DND-41 (cell line): Measurements from ENCODE around the gene MARS1.

Experiments
- ATAC-seq: fragments of 200-7000 bp; cut with Tn5 transposase; 3 replicates; pipeline ENCODE4 v1.9.1; 2021; ENCODE audit warnings: low read depth; ENCODE audit not compliant: insufficient read depth
- DNase-seq: peaks from one replicate; pipeline ENCODE4 v3.0.0-alpha.2; 2020
- H2AFZ ChIP-seq: 2 replicates; pipeline ENCODE4 v1.6.0; 2012; ENCODE audit warnings: low read depth, low read length
- H3K27ac ChIP-seq: 2 replicates; pipeline ENCODE4 v1.5.1; 2012; ENCODE audit warnings: low read length, inconsistent platforms
- H3K27me3 ChIP-seq: fragments of 200-600 bp; sonication (generic); 2 replicates; pipeline ENCODE4 v1.6.0; 2012; ENCODE audit warnings: low read length, mild to moderate bottlenecking, inconsistent platforms; ENCODE audit not compliant: insufficient read depth, poor library complexity
- H3K36me3 ChIP-seq: 2 replicates; pipeline ENCODE4 v1.5.1; 2012; ENCODE audit warnings: low read length, inconsistent platforms; ENCODE audit not compliant: insufficient read depth
- H3K4me1 ChIP-seq: 2 replicates; pipeline ENCODE4 v1.5.1; 2012; ENCODE audit warnings: mild to moderate bottlenecking, low read length; ENCODE audit not compliant: insufficient read depth
- H3K4me2 ChIP-seq: 2 replicates; pipeline ENCODE4 v1.6.0; 2012; ENCODE audit warnings: mild to moderate bottlenecking, moderate library complexity, low read length, inconsistent platforms; ENCODE audit not compliant: insufficient read depth
- H3K4me3 ChIP-seq, 2 experiments: fragments of 200-600 bp in 1 of 2; shearing (Covaris generic) in 1 of 2; 2 replicates each; pipeline ENCODE4 v1.5.1; 2012 to 2016; ENCODE audit warnings: inconsistent platforms in 2 of 2, low read length in 2 of 2, mild to moderate bottlenecking in 2 of 2, low read depth in 1 of 2, moderate library complexity in 1 of 2
- H3K79me2 ChIP-seq: 2 replicates; pipeline ENCODE4 v1.6.0; 2012; ENCODE audit warnings: low read length, inconsistent platforms; ENCODE audit not compliant: insufficient read depth
- H3K9ac ChIP-seq: 2 replicates; pipeline ENCODE4 v1.6.0; 2012; ENCODE audit warnings: low read depth, mild to moderate bottlenecking, inconsistent platforms, low read length, moderate library complexity
- H3K9me3 ChIP-seq: 2 replicates; pipeline ENCODE4 v1.5.1; 2012; ENCODE audit warnings: low read length, moderate library complexity, mild to moderate bottlenecking, inconsistent platforms; ENCODE audit not compliant: insufficient read depth, severe bottlenecking
- H4K20me1 ChIP-seq: 2 replicates; pipeline ENCODE4 v1.6.0; 2012; ENCODE audit warnings: low read length; ENCODE audit not compliant: insufficient read depth
- EZH2 ChIP-seq: IDR thresholded peaks from 3 replicates; pipeline ENCODE4 v1.6.1; 2012; ENCODE audit warnings: borderline replicate concordance, low read depth, mild to moderate bottlenecking, moderate library complexity, low read length, inconsistent platforms; ENCODE audit not compliant: severe bottlenecking
- TF ChIP-seq, protein P1 (sequence below): IDR thresholded peaks from 2 replicates; pipeline ENCODE4 v1.5.1; 2012; ENCODE audit warnings: borderline replicate concordance, low read length, moderate library complexity, mild to moderate bottlenecking; ENCODE audit not compliant: poor library complexity, severe bottlenecking; ENCODE audit errors: extremely low read depth

MARS1 gene

GRCh38 chr12:57523706-57524614 lies 36.1 kb downstream of the MARS1 start:
- TF ChIP-seq EZH2: no peak
- TF ChIP-seq, protein P1, sequence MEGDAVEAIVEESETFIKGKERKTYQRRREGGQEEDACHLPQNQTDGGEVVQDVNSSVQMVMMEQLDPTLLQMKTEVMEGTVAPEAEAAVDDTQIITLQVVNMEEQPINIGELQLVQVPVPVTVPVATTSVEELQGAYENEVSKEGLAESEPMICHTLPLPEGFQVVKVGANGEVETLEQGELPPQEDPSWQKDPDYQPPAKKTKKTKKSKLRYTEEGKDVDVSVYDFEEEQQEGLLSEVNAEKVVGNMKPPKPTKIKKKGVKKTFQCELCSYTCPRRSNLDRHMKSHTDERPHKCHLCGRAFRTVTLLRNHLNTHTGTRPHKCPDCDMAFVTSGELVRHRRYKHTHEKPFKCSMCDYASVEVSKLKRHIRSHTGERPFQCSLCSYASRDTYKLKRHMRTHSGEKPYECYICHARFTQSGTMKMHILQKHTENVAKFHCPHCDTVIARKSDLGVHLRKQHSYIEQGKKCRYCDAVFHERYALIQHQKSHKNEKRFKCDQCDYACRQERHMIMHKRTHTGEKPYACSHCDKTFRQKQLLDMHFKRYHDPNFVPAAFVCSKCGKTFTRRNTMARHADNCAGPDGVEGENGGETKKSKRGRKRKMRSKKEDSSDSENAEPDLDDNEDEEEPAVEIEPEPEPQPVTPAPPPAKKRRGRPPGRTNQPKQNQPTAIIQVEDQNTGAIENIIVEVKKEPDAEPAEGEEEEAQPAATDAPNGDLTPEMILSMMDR: no peak
- peaks cover 62% of the 10 kb centered on the region for H3K79me2 ChIP-seq
- H3K4me3 ChIP-seq: peak overlapping the region; percentile 85 to 86
- H3K27ac ChIP-seq: peak overlapping the region; percentile 92
- H4K20me1 ChIP-seq: peaks cover 40% of the 10 kb centered on the region
- peak overlapping the region; percentile 72 for H3K4me2 ChIP-seq
- no peaks in the 10 kb centered on the region for H3K27me3 ChIP-seq
- peaks cover 59% of the 10 kb centered on the region for H3K4me1 ChIP-seq
- peak overlapping the region; percentile 60 for H3K9ac ChIP-seq
- ATAC-seq (no peak), DNase-seq (no peak)
- H2AFZ ChIP-seq: no peak overlapping the region
- H3K9me3 ChIP-seq: no peaks in the 10 kb centered on the region
- peaks cover 67% of the 10 kb centered on the region for H3K36me3 ChIP-seq

- peaks cover 53% of the 10 kb centered on the region for H3K79me2 ChIP-seq
- peaks cover 31% of the 10 kb centered on the region for H4K20me1 ChIP-seq
- H3K36me3 ChIP-seq: peaks cover 67% of the 10 kb centered on the region
- H3K4me2 ChIP-seq: peak overlapping the region; percentile 72
- peak overlapping the region in 1 of 2 experiments; percentile 86; a peak in 3 of 4 replicates for H3K4me3 ChIP-seq
- DNase-seq (no peak), ATAC-seq (no peak)
- no peaks in the 10 kb centered on the region for H3K9me3 ChIP-seq
- H3K9ac ChIP-seq: peak overlapping the region; percentile 60
- no peak overlapping the region for H2AFZ ChIP-seq
- no peaks in the 10 kb centered on the region for H3K27me3 ChIP-seq
- H3K27ac ChIP-seq: peak overlapping the region; percentile 92
- peaks cover 54% of the 10 kb centered on the region for H3K4me1 ChIP-seq
- TF ChIP-seq, protein P1: no peak
- no peak for TF ChIP-seq EZH2
Measured at GRCh38 chr12:57524814-57525614, 37.1 kb downstream of the MARS1 start.

- ATAC-seq: no peak
- TF ChIP-seq EZH2: no peak
- TF ChIP-seq, protein P1: no peak
Measured at GRCh38 chr12:57525615-57526383, 37.9 kb downstream of the MARS1 start.

More at GRCh38 chr12:57525615-57526383, 37.9 kb downstream of the MARS1 start:
- DNase-seq: no peak
- H3K9me3 ChIP-seq: no peaks in the 10 kb centered on the region
- no peak overlapping the region for H3K4me3 ChIP-seq
- no peak overlapping the region for H3K9ac ChIP-seq
- H3K36me3 ChIP-seq: peaks cover 72% of the 10 kb centered on the region
- H2AFZ ChIP-seq: no peak overlapping the region
- H4K20me1 ChIP-seq: peaks cover 33% of the 10 kb centered on the region
- peaks cover 53% of the 10 kb centered on the region for H3K4me1 ChIP-seq
- no peaks in the 10 kb centered on the region for H3K27me3 ChIP-seq
- no peak overlapping the region; the same call in 1 of the 2 replicates for H3K27ac ChIP-seq
- H3K79me2 ChIP-seq: peaks cover 50% of the 10 kb centered on the region
- peak overlapping the region; percentile 72 for H3K4me2 ChIP-seq
